NOMO-1 treated with DMSO at 0.1 percent for 48 hours (cell line): ENCODE results near the gene WLS.
"Not testable (repeated sequence)": the region's sequence is repeated elsewhere in the genome, so short reads cannot be mapped to it uniquely, and the experiment has no call there.

ENCODE experiments used
- DNase-seq: peaks from one replicate; lab custom pipeline; 2025; ENCODE audit not compliant: unreplicated experiment; lab: John Stamatoyannopoulos, UW

Gene WLS

GRCh38 chr1:68232289-68233148, at the start of gene WLS:
Gene WLS, minus strand, starts transcription at chr1:68232523. Its CDS starts 224 bp downstream, at chr1:68232299.
- no peak for DNase-seq

- no peak for DNase-seq
Observed at GRCh38 chr1:68280286-68280685, 48.0 kb upstream of the WLS start.

GRCh38 chr1:68279846-68280245, 47.5 kb upstream of the WLS start:
- no peak for DNase-seq

GRCh38 chr1:68278221-68278620, 45.9 kb upstream of the WLS start:
- DNase-seq, result no peak

GRCh38 chr1:68276448-68276847, 44.1 kb upstream of the WLS start:
- DNase-seq, result no peak

GRCh38 chr1:68273530-68273929, 41.2 kb upstream of the WLS start:
- DNase-seq, result no peak

GRCh38 chr1:68271596-68271995, 39.3 kb upstream of the WLS start:
- DNase-seq, result no peak

- DNase-seq, result no peak
Observed at GRCh38 chr1:68270951-68271350, 38.6 kb upstream of the WLS start.

- DNase-seq, result no peak
Observed at GRCh38 chr1:68269637-68270430, 37.5 kb upstream of the WLS start.

GRCh38 chr1:68268896-68269483, 36.7 kb upstream of the WLS start:
- DNase-seq, result no peak

- DNase-seq, result not testable (repeated sequence)
Observed at GRCh38 chr1:68256824-68257223, 24.5 kb upstream of the WLS start.

GRCh38 chr1:68255301-68255700, 23.0 kb upstream of the WLS start:
- no peak for DNase-seq

- DNase-seq, result no peak
Observed at GRCh38 chr1:68254667-68255226, 22.4 kb upstream of the WLS start.

- DNase-seq, result no peak
Observed at GRCh38 chr1:68237040-68237439, 4.7 kb upstream of the WLS start.

GRCh38 chr1:68234094-68234493, 1.8 kb upstream of the WLS start:
- DNase-seq, result no peak

GRCh38 chr1:68233202-68233601, 879 bp upstream of the WLS start:
- no peak for DNase-seq

- no peak for DNase-seq
Observed at GRCh38 chr1:68231627-68232288, 565 bp downstream of the WLS start.

- no peak for DNase-seq
Observed at GRCh38 chr1:68230901-68231626, 1.3 kb downstream of the WLS start.

- no peak for DNase-seq
Observed at GRCh38 chr1:68230484-68230802, 1.9 kb downstream of the WLS start.
